GM19351 (cell line): ENCODE results near the gene UBE2E2.

Experiments used
- ATAC-seq: cut with Tn5 transposase; IDR thresholded peaks from one replicate; pipeline ENCODE4 v1.9.1; 2021; ENCODE audit warnings: mild to moderate bottlenecking, moderate library complexity; ENCODE audit not compliant: unreplicated experiment

Gene UBE2E2

DNA sequence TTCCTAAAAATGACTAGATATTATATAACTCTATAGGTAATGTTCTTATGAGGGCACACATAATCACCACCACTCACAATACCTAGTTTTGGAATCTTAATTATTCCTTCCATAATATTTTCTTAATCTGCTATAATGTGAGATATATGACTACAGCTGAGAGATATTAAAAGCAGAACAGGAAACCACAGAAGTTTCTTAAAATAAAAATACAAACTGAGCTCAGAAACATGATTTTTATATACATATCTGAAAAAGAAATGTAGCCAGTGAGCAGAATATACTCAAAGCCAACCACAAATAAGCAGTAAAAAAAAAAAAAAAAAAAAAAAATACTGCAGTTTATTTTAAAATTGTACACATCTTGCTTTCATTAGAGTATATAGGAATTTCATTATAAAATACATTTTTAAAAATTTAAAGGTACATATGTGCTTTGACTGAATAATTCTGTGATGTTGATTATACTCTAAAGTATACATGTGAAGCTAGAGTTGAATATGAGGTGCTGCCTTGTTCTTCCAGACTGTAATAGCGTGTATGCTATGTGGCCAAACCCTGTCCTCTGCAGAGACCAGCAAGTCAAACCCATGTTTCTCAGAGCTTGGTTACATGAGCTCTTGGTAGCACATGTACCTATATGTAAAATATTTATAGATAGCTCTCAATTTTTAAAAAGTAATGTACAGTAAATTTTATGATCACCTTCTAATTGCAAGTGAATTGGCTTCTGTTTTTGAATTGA is 175.0 kb downstream of the UBE2E2 start:
- peak; percentile 73 for ATAC-seq

DNA sequence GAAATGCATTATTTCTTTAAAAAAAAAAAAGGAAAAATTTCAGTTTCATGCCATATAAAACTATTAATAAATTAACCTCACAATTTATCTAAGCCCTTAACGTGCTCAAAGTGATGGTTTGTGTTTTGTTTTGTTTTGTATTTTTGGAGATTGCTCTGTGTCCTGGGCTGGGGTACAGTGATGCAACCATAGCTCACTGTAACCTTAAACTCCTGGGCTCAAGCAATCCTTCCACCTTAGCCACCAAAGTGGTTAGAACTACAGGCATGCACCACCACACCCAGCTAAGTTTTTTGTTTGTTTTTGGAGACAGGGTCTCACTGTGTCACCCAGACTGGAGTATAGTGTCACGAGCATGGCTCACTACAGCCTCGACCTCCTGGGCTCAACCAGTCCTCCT is 180.7 kb downstream of the UBE2E2 start:
- ATAC-seq: no peak

DNA sequence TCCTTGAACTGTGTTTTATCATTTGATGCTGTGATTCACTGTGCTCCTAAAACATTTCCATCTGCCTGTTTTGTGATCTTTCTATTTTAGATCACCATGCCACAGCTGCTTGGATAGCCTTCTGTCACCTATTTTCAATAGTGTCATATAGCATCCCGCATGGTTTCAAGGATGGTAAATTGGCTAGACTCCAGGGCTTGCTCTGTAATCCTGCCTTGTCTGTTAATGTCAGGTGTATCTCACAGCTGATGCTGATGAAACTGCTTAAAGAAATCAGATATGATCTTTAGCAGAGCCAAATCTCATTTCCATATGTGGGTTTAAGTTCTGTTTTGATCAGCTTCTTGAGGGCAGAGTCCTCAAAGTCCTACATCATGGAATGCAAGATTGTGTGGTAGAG is 182.2 kb downstream of the UBE2E2 start:
- no peak for ATAC-seq

DNA sequence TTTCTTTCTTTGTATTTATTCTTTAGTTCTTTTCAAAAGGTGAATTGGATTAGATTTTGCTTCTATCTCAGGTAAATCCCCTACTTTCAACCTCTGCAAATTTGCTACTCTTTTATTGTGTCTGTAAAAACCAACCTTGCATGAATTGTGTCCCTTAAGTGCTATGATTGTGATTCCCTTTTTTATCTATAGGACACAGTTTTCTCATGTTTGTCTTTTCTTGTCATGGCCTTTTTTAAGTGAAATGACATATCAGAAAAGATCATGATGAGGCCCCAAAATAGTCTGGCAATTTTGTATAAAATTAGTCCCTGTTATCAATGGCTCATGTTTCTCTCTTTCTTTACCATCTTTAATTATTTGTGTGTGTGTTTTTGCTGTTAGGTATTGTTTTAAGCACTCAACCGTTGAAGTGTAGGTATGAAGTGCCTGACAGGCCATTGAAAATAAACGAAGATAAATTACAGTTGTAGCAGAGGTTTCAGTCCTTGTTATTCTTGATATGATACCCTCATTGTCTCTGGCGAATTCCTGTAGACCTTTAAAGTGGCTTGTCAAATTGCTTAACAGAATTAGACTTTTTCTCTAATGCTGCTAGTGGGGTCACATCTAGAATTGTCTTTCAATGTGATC is 184.3 kb downstream of the UBE2E2 start:
- no peak for ATAC-seq

DNA sequence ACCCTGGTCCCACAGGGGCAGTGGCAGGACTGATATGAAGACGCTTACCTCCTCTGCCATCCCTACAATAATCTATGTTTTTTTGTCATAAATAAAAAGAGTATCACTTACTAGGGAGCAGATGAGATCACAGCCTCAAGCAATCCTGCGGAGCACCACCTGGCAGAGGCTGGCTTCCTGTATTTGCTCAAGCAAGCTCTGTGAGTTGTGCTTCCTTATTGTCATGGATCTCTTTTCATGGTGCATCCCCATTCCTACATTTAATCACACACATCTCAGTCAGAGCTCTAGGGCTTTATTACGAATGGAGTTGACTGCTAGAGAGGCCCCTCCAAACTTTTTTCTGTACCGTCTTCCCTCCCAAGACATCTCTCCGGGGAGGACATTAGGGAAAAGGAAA is 186.0 kb downstream of the UBE2E2 start:
- ATAC-seq: no peak

DNA sequence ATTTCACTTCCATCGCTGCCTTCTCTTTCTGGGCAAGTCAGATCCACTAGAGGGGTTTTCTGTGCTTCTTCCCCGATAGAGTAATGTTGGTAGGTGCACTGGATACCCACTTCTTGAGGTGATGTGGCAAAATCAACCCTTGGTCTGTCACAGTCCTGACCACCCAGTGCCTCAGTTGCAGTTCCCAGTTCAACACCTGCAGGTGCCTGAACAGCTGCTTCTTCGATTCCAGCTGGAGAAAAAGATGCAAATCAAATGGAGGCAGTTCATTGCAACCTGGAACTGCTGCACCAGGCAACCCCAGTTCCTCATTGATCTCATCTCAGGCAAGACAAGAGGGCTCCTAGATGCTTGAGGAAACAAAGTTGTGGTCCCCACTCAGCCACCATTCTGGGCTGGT is 186.6 kb downstream of the UBE2E2 start:
- peak; percentile 59 for ATAC-seq

DNA sequence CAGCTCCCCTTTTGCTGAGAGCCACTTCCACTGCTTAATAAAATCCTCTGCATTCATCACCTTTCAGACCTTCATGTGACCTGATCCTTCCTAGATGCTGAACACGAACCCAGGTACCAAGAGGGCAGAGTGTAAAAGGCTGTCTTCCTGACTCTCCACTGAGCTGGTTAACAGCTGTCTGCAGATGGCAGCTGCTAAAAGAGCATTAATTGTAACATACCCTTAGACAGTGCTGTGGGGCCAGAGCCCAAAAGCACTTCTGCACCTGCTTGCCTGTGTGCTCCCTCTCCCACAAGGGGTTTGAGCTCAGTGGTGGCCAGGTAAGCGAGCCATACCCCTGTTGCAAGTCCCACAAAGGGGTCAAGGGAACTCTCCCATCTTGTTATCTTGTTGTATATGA is 187.3 kb downstream of the UBE2E2 start:
- ATAC-seq: no peak

DNA sequence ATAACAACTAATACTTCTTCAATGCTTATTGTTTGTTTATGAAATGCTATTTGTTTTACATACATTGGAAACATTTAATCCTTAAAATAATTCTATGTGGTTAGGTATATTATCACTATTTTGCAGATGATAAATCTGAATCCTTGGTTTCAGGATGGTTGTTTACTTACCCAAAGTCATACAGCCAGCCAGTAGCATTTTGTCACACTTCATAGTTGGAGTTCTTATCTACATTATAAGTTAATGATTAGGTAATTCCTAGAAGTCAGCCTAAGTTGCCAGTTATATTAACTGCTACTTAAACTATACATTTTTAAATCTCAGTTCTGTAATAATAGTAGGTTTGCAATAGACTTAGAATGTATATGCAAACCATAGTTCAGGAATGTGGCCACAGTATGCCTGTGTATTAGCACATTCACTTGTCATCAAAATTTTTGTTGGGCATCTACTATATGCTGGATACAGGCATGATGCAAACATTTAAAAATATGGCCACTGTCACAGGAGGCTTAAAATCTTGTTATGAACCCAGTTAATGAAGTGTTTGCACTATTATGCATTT is 187.9 kb downstream of the UBE2E2 start:
- ATAC-seq: no peak

DNA sequence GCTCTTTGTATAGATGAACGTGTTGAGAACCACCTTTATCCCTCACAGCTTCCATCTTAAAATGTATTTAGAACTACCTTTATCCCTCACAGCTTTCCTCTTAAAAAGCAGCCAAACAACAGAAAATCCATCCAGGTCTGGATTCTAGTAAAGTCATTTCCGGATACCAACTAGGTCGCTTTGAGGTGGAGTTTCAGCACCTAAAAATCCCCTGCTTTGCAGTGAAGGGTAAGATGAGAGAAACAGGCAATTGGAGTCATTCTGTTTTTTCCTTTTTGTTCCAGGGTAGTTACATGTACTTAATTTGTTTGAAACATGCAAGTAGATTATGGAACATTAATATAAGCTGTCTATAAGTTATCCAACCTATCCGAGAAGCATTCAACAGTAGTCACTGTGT is 192.0 kb downstream of the UBE2E2 start:
- no peak for ATAC-seq

DNA sequence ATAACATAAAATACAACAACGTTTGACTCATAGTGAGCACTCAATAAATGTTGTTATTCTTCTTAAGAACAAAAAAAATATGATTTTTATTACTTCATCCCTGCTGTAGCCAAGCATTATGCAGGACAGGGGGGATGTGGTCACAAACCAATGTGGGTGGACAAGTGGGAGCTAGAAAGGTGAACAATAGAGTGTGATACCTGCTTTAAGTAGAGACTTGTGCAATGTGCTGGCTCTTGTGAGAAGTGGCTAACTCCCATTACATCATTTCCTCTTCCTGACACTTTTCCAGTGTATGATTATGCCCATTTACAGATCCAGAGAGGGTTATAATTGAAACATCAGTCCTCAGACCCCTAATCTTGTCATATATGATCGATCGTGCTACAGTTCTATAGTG is 193.6 kb downstream of the UBE2E2 start:
- no peak for ATAC-seq

DNA sequence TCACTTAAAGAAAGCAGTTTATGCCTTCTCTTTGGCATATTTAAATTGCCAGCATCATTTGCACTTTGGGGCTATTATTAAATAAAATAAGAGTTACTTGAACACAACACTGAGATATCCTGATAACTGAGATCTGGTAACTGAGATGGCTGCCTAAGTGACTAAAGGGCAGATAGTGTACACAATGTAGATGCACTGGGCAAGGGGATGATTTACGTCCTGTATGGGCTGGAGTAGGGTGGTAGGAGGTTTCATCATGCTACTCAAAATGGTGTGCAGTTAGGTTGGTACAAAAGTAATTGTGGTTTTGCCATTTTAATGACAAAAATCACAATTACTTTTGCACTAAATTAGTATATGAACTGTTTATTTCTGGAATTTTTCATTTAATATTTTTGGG is 196.1 kb downstream of the UBE2E2 start:
- ATAC-seq: no peak

DNA sequence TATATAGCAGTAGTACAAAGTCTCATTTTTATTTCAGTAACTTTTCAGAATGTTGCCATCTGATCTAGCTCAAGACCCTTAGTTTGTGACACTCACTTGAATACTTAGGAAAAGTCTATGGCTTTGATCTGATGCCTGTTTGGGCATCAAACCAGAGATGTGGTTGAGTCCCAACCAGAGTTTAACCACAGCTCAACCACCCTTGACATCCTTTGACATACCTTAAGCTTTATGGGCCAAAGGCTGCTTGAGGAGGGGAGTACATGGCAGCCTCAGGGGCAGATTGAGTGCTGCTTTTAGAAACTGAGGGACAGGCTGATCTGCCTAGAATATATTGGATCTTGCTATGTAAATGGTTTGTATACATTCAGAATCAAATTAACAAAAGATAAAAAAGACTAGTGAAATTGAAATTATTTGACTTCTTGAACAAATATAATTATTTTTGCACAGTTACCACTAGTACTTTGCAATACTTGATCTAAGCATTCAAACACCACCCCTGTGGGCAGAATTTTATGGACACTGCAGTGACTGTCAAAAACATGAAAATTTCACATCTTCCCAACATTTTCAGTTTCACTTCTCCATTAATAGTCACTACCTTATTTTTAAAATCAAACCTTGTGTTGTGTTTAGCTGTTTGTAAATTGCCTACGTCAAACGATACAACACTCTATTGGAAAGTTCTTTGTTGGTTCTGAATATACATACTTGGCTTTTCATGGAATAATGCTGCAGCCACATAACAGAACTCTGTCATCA is 199.8 kb downstream of the UBE2E2 start:
- no peak for ATAC-seq

DNA sequence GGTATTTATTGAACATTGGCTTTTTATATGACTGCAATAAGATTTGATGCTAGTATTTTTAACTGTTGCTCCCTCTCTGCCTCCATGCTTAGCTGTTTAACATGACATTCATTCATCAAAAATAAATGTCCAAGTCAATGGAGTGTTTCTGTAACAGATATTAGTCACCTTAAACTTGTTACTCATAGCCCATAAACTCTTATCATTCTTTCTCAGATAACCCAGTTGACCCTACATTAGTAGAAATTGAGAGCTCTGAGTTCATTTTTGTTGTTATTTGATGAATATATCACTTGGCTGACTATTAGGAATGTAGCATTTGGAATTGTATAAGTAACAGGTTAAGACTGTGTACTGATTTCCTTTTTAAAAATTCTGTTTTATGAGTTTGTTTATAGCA is 201.1 kb downstream of the UBE2E2 start:
- no peak for ATAC-seq

DNA sequence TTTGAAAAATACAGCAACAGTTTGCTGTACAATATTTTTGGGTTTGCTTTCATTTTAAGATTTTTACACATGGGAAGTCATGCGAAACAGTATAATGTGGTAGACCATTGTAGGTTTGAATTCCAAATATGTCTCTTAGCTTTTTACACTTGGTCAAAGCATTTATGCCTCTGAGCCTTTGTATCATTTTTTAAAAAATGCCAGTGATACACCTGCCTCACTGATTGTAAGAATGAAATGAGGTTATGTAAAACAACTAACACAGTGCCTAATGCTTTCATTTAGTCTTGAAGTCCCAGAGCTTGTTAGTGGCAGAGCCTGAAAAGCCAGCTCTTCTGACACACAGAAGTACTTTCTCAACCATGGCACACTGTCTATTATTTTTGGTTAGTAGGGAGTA is 202.0 kb downstream of the UBE2E2 start:
- peak; percentile 60 for ATAC-seq

DNA sequence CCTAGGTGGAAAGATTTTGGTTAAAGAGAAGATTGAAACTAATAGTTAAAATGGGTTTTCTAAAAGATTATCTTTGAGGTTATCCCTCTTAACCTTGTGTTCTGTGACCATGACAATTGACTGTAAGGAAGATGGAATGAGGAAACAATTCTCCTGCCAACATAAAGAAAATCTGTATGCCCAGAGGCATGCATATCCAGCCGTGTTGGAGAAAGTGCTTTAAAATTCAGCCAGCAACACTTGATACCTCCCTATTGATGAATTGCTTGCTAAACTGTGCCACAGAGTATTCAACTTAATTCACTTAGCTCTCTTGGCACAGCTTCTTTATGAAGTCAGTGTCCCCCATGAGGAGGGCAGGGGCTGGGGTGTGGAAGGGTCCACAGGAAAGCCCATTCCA is 203.5 kb downstream of the UBE2E2 start:
- no peak for ATAC-seq

DNA sequence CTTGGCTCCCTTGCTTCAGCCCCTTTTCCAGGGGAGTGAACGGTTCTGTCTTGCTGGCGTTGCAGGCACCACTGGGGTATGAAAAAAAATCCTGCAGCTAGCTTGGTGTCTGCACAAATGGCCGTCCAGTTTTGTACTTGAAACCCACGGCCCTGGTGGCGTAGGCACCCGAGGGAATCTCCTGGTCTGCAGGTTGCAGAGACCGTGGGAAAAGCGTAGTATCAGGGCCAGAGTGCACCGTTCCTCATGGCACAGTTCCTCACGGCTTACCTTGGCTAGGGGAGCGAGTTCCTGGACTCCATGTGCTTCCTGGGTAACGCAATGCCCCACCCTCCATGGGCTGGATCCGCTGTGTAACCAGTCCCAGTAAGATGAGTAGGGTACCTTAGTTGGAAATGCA is 214.9 kb downstream of the UBE2E2 start:
- no peak for ATAC-seq

DNA sequence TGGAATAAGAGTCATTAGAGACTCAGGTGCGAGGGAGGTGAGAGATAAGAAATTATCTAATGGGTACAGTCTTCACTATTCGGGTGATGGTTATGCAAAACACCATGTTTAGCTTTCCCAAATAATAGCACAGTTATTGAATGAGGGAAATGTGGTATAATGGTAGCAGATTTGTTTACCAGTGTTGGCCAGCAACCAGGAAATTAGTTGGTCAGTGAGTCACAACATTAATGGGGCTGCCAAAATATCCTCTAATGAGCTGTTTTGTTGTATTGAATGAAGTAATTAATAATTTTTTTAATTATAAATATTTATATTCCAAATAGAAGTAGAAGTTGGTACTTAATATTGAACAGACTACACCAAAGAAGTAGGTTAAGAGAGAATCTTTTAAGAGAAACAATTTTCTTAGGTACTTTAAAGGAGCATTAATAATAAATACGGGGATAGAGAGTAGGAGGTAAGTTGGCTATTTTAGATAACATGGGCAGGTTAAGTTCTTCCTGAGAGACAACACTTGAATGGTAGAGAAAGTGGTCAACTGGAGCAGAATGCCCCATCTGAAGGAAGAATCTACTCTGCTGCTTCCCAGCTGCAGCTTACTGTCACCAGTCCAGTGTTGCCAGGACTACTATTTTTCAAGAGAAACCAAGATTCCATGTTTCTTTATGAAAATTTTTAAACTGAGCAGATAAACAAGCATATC is 218.8 kb downstream of the UBE2E2 start:
- ATAC-seq: peak; percentile 38

DNA sequence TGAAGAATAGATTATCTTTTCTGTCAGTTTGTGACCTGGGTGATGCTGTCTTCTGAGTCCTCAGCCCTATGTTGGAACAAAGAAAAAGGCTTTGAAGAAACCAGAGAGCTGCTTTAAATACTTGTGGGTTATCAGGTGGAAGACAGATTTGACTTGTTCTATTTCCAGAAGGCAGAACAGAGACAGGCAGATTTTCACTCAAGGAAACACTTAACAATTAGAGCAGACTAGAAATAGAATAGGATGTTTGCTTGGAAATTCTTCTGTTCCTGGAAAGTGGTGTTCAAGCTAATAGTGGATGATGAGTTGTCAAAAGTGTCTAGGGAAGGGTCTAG is 219.4 kb downstream of the UBE2E2 start:
- ATAC-seq: peak; percentile 88

DNA sequence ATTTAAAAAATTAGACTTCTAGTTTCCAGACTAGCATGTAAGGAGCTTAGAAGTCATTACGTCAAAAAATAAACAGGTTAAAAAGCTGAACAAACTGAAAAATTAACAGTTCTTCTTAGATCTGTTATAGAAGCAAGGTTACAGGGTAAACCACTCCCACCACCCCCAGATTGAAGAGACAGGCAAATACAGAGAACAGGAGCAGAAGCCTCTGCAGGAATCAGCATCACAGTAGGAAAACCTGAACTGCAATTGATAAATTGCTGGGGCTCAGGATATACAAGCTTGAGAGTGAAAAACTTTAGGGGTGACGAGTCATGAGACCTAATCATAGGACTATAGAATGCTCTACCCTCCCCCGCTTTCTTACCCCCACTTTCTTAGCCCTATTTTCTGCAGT is 222.3 kb downstream of the UBE2E2 start:
- no peak for ATAC-seq

DNA sequence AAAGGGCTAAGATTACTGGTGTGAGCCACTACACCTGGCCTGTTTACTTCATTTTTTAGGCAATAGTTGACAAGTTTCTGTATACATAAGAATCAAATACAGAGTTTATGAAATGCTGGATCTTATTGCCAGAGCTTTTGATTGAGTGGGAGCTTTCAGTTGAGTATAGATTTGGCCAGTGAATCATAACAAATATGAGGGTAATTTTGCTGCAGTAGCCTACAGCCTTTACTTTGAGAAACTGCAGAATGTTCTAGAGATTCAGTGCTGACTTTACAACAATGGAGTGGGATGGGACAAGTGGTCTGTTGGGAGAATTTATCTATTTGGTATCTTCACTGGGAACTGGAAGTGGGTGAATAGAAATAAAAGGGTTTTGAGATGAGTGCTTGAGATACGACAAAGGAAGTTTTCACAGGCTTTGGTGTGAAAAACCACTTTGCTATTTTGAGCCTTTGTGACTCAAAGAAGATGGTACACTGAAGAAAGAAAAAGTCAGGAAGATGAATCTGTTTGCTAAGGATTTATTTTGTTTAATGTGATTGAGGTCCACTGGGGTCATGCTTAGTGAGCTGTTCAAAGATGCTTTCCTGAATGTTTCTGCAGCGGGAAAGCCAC is 227.8 kb downstream of the UBE2E2 start:
- ATAC-seq: peak; percentile 56

DNA sequence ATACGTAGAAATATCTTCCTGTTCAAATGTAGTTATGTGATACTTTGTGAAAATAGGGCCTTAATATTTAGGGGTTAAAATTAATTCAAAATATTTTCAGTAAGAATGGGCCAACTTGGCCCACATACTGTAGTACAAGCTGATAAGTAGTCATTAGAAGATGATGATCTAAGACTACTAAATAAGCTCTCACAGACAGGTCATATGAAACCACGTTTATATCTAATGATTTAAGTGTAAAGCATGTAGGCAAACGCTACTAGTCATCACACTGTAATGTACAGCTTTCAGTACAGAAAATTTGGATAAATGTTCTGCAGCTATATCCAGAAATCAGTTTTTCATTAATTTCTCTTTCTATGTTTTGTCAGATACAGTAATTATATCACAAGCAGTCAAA is 228.6 kb downstream of the UBE2E2 start:
- ATAC-seq: no peak
